ENCODE measurements around the gene ZSWIM9.

DNA sequence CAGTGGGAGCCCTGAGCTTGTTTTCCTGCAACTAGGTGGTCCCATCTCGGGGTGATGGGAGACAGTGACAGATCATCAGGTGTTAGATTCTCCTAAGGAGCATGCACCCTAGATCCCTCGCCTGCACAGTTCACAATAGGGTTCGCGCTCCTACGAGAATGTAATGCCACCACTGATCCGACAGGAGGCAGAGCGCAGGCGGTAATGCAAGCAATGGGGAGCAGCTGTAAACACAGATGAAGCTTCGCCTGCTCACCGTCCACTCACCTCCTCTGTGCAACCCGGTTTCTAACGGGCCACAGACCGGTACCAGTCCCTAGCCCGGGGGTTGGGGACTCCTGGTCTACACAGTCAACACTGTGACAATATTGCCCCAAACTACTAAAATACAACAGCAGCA is 46.5 kb downstream of the ZSWIM9 start:
- TF ChIP-seq CTCF (IDR thresholded peaks at IDR 0.05) (no peak), POLR2A (IDR thresholded peaks at IDR 0.05) (no peak)
